HG03521 (cell line): ENCODE data around the gene KMT2C.
"Not testable (repeated sequence)": the region's sequence is repeated elsewhere in the genome, so short reads cannot be mapped to it uniquely, and the experiment has no call there.

Source experiments
- ATAC-seq: cut with Tn5 transposase; IDR thresholded peaks from one replicate; pipeline ENCODE4 v1.9.1; 2021; ENCODE audit warnings: mild to moderate bottlenecking, moderate library complexity; ENCODE audit not compliant: unreplicated experiment

Gene KMT2C

DNA sequence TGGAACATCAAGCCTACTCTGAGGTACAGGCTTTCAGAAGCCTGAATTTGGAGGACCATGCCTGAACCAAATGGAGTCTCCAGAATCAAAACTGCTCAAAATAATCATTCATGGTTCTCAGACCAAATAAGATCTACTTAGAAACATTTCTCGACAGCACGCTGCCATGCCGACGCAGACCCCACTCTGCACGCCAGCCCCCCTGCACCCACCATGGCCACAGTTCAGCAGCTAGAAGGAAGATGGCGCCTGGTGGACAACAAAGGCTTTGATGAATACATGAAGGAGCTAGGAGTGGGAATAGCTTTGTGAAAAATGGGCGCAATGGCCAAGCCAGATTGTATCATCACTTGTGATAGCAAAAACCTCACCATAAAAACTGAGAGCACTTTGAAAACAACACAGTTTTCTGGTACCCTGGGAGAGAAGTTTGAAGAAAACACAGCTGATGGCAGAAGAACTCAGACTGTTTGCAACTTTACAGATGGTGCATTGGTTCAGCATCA, 6.6 kb upstream of the KMT2C start:
- ATAC-seq: no peak

DNA sequence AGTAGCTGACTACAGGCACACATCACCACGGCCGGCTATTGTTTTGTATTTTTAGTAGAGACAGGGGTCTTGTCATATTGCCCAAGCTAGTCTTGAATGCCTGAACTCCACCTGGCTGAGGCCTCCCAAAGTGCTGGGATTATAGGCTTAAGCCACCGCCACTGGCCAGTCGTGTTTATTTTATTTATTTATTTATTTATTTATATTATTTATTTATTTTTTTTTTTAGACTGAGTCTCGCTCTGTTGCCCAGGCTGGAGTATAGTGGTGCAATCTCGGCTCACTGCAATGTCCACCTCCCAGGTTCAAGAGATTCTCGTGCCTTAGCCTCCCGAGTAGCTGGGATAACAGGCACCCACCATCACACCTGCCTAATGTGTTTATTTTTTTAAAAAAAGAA, 6.0 kb upstream of the KMT2C start:
- ATAC-seq: not testable (repeated sequence)

DNA sequence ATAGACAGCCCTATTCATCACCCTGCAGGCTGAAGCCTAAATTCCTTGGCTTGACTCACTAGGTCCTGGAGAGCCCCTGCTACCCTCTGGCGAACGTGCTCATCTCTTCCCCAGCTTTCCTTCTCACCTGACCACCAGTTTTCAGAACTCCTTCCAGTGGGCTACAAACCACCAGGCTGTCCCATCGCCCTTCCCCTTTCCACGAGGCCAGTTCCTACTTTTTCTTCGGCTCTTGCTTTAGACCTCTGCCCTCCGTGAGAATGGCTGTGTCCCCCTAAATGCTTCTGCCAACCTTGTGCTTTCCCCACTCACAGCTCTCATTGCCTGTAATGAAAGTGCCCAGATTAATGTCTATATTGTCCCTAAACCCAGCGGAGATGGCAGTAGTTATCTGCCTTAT, 5.4 kb upstream of the KMT2C start:
- ATAC-seq: not testable (repeated sequence)

- ATAC-seq: not testable (repeated sequence)
Measured at GRCh38 chr7:152438017-152438416, 2.2 kb upstream of the KMT2C start.

- not testable (repeated sequence) for ATAC-seq
Measured at GRCh38 chr7:152436931-152437575, 1.2 kb upstream of the KMT2C start.

DNA sequence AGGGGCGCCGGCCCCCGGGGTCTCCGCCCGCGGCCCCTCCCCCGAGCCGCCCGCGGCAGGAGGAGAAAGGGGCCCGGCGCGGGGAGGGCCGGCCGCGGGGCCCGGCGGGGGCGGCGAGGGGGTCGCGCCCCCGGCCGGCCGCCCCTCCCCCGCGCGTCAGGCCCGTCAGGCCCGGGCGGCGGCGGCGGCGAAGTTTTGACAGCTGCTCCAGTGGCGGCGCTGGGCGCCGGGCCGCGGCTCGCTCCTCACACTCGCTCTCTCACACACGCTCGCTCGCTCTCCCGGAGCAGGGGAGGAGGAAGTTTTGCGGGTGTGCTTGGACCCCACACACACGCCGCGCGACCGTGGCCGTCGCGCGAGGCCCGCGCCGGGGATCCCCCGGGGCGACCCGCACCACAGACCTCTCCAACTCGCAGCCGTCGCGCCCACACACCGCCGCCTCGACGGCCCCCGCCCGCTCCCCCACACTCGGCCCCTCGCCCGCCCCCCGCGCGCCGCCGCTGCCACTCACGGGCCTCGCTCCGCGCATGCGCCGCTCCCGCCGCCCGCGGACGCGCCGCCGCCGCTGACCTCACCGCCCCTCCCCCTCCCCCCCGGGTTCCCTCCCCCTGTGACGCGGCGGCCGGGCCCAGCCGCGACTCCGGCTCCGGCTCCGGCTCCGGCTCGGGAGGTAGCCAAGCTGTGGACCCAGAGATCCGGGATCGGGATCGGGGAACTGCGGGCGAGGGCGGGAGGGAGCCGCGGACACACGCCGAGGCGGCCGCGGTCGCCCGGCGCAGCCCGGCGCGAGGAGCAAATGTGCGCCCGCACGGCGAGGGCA, 518 bp upstream of the KMT2C start:
- peak; percentile 54 for ATAC-seq

- ATAC-seq: peak; percentile 0
Measured at GRCh38 chr7:152434511-152435383, 1.1 kb downstream of the KMT2C start.

- ATAC-seq: not testable (repeated sequence)
Measured at GRCh38 chr7:152433721-152434490, 1.9 kb downstream of the KMT2C start.

GRCh38 chr7:152432735-152433134, 3.1 kb downstream of the KMT2C start:
- not testable (repeated sequence) for ATAC-seq

GRCh38 chr7:152430854-152431253, 4.9 kb downstream of the KMT2C start:
- ATAC-seq: no peak

DNA sequence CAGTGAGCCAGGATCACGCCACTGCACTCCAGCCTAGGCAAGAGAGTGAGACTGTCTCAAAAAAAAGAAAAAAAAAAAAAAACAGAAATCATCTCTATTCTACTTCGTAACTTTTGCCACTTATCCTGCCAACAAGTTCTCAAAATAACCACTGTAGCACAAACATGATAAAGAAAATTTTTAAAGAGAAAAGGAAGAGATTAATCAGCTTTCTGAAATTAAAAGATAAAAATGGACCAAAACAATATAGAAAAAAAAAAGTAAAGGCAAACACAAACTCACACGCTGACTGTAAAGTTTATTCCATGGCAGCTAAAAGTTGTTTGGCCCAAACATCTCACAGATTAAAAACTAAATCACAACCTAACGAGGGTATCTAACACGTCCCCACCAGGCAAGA, 5.7 kb downstream of the KMT2C start:
- ATAC-seq: not testable (repeated sequence)

- no peak for ATAC-seq
Measured at GRCh38 chr7:152424348-152425108, 11.3 kb downstream of the KMT2C start.

DNA sequence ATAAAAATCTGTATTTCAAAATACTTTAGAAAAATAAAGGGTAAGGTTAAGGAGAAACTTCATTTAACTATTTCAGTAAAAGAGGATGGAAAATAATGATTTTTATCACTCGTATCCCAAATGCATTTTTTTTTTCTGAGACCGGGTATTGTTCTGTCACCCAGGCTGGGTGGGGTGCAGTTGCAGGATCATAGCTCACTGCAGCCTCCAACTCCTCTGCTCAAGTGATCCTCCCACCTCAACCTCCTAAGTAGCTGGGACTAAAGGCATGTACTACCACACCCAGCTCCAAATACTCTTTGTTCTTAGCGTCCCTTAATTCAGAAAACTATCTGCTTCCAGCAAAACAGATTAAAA, 11.8 kb downstream of the KMT2C start:
- no peak for ATAC-seq

DNA sequence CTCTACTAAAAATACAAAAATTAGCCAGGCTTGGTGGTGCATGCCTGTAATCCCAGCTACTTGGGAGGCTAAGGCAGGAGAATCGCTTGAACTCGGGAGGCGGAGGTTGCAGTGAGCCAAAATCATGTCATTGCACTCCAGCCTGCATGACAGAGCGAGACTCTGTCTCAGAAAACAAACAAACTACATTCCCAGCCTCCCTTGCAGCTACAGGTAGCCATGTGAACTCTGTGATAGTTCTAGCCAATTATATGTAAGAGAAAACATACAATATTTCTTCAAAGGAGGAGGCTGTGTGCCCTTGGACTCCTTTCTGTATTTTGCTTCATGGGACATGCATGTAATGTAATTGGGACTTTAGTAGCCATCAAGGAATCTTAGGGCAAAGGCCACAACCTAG, 12.6 kb downstream of the KMT2C start:
- not testable (repeated sequence) for ATAC-seq

GRCh38 chr7:152420950-152421349, 14.9 kb downstream of the KMT2C start:
- not testable (repeated sequence) for ATAC-seq

- ATAC-seq: no peak
Measured at GRCh38 chr7:152419473-152420429, 16.1 kb downstream of the KMT2C start.

DNA sequence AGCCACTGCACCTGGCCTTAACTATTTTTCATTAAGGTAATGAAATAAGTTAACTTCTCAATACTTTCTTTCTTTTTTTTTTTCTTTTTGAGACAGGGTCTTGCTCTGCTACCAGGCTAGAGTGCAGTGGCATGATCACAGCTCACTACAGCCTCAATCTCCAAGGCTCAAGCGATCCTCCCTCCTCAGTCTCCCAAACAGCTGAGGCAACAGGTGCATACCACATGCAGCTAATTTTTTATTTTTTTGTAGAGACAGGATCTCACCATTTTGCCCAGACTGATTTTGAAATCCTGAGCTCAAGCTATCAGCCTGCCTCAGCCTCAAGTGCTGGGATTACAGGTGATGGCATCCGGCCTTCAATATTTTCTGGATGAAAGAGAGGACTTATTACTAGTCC, 21.0 kb downstream of the KMT2C start:
- no peak for ATAC-seq

GRCh38 chr7:152411389-152411788, 24.4 kb downstream of the KMT2C start:
- ATAC-seq: no peak

GRCh38 chr7:152406491-152406890, 29.3 kb downstream of the KMT2C start:
- ATAC-seq: no peak
